Renal cortex interstitium (tissue), 11 donors: ENCODE results near the gene HIPK2. TPM values are rescaled to one million over a fixed set of nuclear protein-coding genes. Genes with fewer than 3 reads are reported as not detected.
A peak's percentile ranks its signal among the peaks of the same experiment; 100 is the strongest.

Source experiments
- DNase-seq, 11 donors: peaks; one replicate each; pipeline ENCODE4 v3.0.0-alpha.2; 2013; ENCODE audit warnings: low read depth in 9 of 11, low spot score in 4 of 11; ENCODE audit errors: extremely low read depth in 1 of 11
- polyA plus RNA-seq, 3 donors: library from polyadenylated mRNA; unstranded; fragments of 120-200 nt; gene quantifications; one replicate each; pipeline ENCODE4 v1.2.1, GENCODE V29; 2013; ENCODE audit not compliant: insufficient read length in 3 of 3

The HIPK2 gene
- polyA plus RNA-seq, 3 donors = 95.7 to 105 (median 99.3) TPM

- no peak for DNase-seq
These were observed 21.1 kb upstream of the HIPK2 start for GRCh38 chr7:139798892-139799291.

DNA sequence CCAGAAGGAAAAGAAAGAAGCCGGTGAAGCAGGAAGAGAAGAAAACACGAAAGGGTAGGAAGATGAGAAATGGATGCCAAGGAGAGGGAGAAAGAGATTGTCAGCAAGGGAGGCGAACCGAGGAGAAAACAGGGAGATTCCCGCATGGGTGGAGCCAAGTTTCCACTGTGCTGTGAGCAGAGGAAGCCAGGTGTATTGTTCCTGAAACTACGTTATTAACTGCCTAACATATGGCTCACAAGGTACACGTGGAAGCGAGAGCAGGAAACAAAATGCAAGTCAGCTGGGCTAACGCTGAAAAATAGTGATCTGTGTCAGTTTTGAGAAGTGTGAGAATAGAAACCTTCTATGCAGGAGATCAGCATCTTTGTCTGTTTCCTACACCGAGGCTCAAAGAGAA, 20.4 kb upstream of the HIPK2 start:
- peak in 1 of 11 donors; percentile 13 for DNase-seq

GRCh38 chr7:139797607-139798006, 19.8 kb upstream of the HIPK2 start:
- no peak for DNase-seq

- DNase-seq = no peak
These were observed 13.5 kb upstream of the HIPK2 start for GRCh38 chr7:139791316-139791715.

- no peak for DNase-seq
These were observed 6.8 kb upstream of the HIPK2 start for GRCh38 chr7:139784648-139785047.

- DNase-seq = peak in 1 of 11 donors; percentile 21
These were observed 6.0 kb upstream of the HIPK2 start for GRCh38 chr7:139783647-139784385.

- no peak for DNase-seq
These were observed 5.1 kb upstream of the HIPK2 start for GRCh38 chr7:139782932-139783331.

DNA sequence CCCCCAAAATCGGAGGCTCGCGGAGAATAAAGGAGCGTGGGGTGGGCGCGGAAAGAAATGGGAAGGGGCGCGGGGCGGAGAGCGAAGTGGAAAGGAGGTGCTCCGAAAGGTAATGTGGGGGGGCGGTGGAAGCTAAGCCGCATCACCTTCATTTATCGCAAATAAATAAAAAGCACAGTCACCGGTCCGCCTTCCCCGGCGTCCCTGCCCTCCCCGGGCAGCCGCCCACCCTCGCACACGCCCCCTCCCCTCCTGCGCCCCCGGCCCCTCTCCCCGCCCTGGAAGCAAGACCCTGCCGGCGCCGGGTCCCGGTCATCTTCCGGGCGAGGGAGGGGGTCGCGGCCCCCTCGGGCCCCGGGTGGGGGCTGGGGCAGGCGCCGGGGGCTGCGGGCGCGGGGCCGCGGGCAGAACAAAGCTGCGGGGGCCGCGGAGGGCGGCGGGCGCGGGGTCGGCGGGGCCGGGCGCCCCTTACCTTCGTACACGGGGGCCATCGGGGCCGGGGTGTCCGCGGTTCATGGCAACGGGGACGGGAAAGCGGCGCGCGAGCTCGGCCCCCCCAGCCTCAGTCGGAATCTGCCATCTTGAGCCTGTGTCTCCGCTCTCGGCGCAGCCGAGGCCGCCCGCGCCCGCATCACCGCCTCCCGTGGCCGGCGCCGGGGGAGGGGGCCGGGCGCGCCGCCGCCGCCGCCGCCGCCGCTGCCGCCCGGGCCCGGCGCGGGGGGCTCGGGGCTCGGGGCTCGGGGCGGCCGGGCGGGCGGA, 486 bp downstream of the HIPK2 start:
- DNase-seq = peak in 5 of 11 donors; percentile 12 to 34 (median 23)

DNA sequence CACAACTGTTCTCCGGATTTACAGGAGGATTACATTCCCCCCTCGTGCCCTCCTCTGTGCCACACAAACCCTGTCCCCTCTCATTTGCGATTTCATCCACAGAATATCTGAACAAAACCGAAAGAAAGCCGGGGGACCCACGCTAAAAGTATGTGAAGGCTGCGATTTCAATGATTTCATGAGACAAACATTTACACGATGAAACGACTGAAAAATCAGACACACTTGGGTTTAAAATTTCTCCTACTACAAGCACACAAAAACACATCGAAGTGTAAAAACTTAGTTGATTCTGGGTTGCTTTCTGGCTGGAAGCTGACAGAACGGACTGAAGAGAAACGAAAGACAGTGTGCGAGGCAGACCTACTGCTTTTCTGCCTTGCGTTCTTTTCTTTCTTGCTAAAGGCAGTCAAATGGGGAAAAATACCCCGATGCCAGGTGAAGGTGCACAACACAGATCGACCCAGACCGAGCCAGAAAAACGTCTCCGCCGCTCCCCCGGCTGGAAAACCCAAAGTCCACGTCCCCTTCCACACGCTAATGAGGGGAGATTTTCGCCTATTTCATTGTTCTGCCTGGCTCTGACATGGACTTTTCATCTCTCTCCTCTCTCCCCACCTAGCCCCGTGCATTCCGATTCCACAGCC, 1.2 kb downstream of the HIPK2 start:
- peak in 6 of 11 donors; percentile 12 to 40 (median 30) for DNase-seq

DNA sequence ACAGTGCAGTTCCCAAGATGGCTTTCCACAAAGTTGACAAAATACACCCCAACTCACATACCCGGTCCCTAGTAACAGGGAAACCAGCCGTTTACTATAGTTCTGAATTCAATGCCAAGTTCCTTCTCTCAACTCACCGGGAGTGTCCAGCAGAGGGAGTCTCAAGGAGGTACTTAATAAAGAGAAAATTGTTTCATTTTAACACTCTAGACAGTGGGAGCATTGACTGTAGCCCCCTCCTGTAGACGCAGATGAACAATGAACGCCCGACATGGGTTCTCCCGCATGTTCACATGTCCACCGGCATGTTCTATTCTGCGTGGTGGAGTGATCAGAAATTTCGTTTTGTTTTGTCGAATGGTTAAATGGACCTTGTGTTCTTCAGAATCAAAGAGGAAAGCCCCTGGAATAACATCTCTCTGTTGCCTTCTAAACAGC, 1.9 kb downstream of the HIPK2 start:
- DNase-seq = peak; percentile 56 to 86 (median 74)

GRCh38 chr7:139774376-139774775, 3.4 kb downstream of the HIPK2 start:
- no peak for DNase-seq

- DNase-seq = no peak
These were observed 4.4 kb downstream of the HIPK2 start for GRCh38 chr7:139773371-139773770.

- DNase-seq = no peak
These were observed 4.9 kb downstream of the HIPK2 start for GRCh38 chr7:139772873-139773272.

DNA sequence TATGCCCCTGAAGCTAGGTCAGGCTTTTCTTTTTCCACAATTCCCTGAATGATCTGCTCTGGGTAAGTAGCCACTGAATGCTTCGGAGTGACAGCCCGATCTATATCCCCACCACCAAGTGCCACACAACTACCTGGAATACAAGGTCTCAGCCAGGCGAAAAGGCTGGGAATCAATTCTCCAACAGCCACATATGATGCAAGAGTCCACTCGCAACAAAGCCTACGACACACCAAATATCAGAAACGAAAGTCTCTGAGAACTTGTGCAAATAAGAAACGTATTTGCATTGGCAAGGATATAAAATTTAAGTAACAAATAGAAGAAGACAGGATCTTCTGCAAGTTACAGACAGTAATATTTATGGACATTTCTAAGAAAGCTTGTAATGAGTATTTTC, 5.7 kb downstream of the HIPK2 start:
- DNase-seq = no peak

GRCh38 chr7:139771001-139771956, 6.5 kb downstream of the HIPK2 start:
- no peak for DNase-seq

DNA sequence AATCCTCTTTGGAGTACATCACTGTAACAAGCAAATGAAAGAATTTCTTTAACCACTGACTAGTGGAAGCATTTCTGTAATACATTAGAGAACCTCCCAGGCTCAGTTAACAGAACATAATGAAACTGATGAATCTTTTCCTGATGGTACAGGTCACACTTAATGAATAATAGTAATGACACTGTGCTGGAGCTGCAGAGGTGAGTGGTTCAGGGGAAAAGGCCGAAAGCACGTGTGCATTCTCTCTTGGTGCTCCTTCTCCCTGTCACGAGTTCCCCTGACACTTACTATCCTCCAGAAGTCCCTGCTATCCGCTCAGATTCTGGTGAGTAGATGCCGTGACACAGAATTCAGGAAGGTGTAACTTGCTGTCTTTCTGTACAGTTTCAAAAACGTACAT, 8.0 kb downstream of the HIPK2 start:
- no peak for DNase-seq

GRCh38 chr7:139769066-139769465, 8.7 kb downstream of the HIPK2 start:
- DNase-seq = no peak

DNA sequence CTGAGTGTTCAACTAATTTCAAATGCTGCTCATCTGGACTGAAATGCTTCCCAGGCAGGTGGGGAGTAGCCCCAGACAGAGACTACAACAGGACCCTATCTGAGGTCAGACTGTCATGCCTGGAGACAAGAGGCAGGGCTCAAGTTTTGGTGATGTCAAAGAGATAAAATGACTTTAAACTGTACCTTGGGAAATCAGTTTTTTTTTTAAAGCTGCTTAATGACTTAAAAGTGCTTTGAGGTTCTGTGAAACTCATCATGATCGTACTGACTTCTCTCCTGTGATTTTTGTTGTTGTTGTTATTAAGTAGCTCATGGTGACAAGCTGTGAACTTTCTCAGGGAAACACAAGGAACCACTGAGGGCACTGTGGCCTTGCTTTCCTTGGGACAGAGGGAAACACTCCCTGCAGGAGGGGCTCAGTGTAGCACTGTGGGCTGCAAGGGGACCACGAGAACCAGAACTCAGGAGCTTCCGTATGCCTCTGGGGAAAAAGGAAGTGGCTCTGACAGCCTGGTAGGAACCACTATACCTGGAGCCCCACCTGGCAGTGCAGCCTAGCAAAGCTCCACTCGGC, 9.5 kb downstream of the HIPK2 start:
- DNase-seq = no peak

DNA sequence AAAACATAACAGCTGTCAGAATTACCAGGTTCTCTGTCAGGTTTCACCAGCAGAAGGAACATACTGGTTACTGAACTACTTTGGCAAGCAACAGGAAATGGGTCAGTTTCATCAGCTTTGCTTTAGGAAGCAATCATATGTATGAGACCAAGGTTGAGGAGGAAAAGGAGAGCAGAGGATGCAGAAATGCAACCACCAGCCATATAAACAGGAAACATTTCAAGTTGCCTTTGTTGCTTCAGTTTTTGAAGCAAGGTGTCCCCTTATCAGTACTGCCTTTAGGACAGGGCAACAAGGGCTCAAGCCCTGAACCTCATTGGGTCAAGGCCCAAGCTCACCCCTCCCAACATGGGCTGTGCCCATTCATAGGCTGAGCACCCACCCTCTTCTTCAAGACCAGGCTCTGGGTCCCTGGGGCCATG, 10.2 kb downstream of the HIPK2 start:
- no peak for DNase-seq
